Body of pancreas (tissue), 4 donors: ENCODE results near the gene PTPRT.

Source experiments
- POLR2A ChIP-seq, 3 donors: fragments of 450-650 bp; IDR thresholded peaks; one replicate each; pipeline ENCODE4 v1.6.1; 2016; ENCODE audit warnings: antibody characterized with exemption in 3 of 3, mild to moderate bottlenecking in 2 of 3
- TF ChIP-seq, protein P1 (sequence below), 7 experiments: fragments of 450-650 bp in 4 of 7; fragments of 200-600 bp in 3 of 7; sonication (generic) in 3 of 7; IDR thresholded peaks; one replicate each; pipeline ENCODE4 v1.5.1; 2016 to 2019; ENCODE audit warnings: antibody characterized with exemption in 7 of 7

DNA sequence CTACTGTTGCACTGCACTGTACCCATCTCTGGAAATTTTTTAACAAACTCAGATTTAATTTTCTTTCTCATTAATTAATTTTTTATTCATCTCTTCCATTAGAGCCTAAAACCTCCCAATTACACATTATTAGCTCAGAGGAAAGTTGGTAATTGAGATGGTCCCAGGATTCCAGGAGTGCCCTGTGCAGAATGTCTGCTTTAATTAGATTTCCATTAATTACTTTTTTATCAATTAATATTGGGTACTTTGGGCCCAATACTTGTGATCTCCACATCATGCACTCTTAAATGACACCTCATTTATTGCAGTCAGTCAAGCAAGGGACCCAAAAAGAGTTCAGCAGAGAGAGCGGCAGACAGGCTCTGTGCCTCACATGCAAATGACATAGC lies 232.0 kb downstream of the PTPRT start:
- TF ChIP-seq, protein P1, sequence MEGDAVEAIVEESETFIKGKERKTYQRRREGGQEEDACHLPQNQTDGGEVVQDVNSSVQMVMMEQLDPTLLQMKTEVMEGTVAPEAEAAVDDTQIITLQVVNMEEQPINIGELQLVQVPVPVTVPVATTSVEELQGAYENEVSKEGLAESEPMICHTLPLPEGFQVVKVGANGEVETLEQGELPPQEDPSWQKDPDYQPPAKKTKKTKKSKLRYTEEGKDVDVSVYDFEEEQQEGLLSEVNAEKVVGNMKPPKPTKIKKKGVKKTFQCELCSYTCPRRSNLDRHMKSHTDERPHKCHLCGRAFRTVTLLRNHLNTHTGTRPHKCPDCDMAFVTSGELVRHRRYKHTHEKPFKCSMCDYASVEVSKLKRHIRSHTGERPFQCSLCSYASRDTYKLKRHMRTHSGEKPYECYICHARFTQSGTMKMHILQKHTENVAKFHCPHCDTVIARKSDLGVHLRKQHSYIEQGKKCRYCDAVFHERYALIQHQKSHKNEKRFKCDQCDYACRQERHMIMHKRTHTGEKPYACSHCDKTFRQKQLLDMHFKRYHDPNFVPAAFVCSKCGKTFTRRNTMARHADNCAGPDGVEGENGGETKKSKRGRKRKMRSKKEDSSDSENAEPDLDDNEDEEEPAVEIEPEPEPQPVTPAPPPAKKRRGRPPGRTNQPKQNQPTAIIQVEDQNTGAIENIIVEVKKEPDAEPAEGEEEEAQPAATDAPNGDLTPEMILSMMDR (IDR thresholded peaks at IDR 0.05), result no peak
- TF ChIP-seq POLR2A (IDR thresholded peaks at IDR 0.05), result no peak
